GM21423 (cell line): Measurements from ENCODE around the gene SMYD3.
"Not testable (repeated sequence)": the region's sequence is repeated elsewhere in the genome, so short reads cannot be mapped to it uniquely, and the experiment has no call there.

Experiments used
- ATAC-seq: cut with Tn5 transposase; IDR thresholded peaks from one replicate; pipeline ENCODE4 v1.9.1; 2021; ENCODE audit warnings: mild to moderate bottlenecking, moderate library complexity; ENCODE audit not compliant: unreplicated experiment

Gene SMYD3

DNA sequence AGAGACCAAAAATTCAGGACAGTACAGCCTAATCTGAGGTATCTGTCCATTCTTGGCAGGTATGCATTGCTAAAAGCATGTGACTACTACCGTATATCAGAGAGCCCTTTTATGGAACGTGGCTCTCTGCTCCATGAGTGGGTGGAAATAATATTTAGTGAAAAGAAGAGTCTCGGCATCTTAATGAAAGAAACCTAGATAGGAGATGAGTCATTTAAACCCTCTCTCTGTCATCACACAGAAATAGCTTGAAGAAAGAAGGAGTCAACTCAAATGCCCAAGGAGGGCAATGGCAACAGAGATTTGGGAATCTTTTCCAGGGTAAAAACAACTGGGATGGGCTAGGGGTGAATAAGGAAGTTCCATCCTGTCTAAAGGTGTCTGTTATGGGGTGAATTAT, 528.2 kb downstream of the SMYD3 start:
- ATAC-seq = no peak

DNA sequence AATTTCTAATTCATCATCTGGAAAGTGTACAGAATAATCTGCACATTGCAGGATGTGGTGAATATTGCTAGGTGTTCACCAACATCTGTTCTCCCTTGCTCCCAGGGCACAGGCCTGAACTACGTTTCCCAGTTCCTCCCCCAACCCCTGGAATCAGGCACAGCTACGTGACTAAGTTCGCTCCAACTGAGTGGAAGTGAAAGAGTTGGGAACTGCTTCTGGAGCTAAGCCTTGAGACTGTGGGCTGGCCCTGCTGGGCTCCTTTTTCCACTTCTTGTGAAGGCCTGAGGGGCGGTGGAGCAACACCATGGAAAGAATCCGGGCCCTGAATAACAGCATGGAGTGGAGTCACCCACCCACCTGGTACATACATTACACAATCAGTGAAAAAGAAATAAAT, 534.6 kb downstream of the SMYD3 start:
- ATAC-seq = no peak

DNA sequence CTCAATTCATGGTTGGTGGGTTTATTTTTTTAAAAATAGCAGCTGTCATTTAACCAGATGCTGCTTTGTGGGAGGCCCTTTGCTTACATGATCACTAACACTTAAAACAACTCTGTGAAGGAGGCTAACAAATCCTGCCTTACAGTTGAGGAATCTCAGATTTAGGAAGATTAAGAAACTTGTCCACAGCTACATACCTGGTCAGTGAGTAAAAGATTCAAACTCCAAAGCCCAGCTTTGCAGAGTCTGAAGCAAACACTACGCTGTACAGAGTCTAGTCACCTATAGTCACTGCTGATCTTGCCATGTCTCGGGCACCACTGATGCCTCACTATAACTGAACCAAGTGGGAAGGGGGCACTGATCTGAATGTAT, 535.4 kb downstream of the SMYD3 start:
- ATAC-seq = no peak

DNA sequence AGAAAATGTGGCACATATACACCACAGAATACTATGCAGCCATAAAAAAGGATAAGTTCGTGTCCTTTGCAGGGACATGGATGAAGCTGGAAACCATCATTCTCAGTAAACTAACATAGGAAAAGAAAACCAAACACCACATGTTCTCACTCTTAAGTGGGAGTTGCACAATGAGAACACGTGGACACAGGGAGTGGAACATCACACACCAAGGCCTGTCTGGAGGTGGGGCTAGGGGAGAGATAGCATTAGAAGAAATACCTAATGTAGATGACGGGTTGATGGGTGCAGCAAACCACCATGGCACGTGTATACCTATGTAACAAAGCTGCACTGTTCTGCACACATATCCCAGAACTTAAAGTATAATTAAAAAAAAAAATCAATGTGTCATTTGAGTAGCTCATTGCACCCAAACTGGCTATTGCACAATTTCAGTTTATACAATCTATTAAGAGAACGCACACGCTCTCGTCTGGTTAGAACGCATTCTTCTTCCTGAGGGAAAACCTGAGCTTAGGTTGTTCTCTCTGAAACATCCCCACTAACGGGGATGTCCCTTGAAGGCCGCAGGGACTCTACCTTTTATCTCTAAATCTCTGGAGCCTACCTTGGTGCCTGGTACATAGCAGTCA, 535.9 kb downstream of the SMYD3 start:
- not testable (repeated sequence) for ATAC-seq

DNA sequence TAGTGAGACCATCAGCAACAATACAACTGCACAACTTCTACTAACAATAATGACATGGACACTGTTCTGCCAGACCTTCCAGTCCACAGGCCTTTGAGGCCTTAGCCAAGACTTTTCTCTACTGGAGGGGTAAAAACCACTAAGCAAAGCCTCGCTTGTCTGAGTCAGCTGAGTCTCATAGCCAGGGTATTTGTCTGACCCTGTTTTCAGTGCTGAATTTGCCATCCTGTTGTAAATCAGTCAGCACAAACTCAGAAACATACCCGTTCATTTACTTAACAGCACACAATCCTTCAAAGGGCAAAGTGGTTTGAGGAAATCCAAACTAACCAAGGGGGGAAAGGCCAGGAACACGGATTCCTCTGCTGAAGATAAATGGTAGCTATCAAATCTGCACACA, 537.8 kb downstream of the SMYD3 start:
- ATAC-seq = no peak

DNA sequence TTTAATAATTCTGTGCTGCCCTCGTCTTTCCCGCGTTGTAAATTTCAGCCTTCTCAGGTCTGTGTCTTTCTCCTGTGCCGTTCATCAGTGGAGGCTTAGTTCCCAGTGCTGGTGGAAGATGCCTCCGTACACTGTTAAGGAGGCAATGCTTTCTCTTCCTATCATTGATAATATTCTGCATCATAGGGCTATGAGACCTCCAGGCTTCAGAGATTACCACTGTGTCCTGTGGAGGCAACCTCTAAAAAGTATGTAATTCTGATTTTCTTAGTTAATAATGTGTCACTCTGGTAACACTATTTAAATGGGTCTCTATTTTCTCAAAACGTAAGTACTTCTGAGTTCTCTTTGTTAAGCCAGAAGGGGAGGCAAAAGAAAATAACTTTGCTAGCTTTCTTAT, 538.3 kb downstream of the SMYD3 start:
- ATAC-seq = no peak

DNA sequence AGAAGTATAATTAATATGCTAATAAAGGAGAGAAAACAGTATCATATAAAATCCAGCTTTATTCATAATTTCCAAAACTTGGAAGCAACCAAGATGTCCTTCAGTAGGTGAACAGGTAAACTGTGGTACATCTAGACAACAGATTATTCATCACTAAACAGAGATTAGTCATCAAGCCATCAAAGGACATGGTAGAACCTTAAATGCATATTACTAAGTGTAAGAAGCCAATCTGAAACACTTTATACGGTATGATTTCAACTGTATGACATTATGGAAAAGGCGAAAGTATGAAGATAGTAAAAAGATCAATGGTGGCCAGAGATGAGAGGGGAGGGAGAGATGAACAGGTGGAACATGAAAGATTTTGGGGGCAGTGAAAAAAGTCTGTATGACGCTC, 541.7 kb downstream of the SMYD3 start:
- ATAC-seq = no peak

DNA sequence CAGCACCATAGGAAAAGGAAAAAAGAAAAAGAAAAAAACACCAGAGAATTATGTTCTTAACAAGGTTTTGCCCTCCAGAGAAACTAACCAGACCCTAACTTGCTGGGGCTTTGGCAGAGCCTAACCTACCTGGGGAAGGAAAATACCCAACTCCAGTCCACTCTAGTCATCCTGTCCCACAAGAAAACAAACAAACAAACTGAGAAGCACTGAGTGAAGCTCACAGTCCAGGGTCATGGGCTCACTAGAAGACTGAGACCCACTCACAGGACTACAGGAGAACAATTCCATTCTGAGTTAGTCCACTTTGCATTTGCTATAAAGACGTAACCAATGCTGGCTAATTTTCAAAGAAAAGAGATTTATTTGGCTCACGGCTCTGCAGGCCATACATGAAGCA, 543.4 kb downstream of the SMYD3 start:
- ATAC-seq = no peak

DNA sequence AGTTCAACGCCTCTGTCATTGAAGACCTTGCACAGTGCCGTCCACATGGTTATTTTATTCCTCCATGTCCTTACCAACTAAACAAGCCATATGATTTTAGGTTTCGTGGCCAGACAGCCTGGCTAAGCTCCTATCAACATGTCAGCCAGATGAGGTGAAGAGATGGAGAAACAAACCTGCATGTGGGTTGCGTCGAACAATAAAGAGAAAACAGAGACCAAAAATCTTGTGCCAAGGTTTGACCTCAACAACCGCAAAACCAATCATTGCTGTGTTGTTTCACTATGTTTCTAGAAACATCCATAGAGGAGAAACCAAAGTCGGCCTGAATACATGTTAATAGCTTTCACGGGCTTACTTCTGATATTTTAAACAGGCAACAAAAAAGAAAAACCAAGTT, 544.6 kb downstream of the SMYD3 start:
- ATAC-seq = no peak

DNA sequence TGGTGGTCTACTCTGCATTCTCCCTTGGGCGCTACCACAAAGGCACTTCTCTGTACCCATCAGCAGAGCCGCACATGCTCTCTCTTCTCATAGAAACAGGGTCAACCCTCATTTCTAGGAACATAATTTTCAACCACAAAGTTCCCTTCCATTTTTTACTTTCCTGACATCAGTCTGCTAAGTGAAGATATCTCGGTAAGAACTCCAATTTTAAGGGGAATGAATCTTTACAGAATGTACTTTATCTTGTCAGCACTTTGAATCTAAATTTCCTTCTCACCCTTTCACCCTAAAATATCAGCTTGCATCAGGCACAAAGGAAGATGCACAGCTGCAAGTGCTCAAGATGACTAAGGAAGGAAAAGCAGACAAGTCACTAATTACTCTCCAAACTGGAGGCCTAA, 545.9 kb downstream of the SMYD3 start:
- no peak for ATAC-seq

DNA sequence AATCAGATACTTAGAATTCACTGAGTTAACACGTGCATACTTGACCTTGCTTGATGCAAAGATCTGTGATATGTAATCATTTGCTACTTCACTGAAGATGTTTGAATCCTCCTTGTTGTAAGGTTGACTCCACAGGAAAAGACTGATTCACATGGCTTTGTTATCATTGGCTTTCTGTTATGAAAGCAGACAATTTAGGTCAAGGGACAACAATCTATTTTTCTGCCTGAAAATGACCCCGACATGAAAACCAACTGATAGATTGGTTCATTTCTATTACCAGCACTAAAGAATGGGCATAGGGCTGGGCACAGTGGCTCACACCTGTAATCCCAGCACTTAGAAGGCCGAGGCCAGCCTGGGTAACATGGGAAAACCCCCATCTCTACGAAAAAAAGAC, 546.9 kb downstream of the SMYD3 start:
- no peak for ATAC-seq

DNA sequence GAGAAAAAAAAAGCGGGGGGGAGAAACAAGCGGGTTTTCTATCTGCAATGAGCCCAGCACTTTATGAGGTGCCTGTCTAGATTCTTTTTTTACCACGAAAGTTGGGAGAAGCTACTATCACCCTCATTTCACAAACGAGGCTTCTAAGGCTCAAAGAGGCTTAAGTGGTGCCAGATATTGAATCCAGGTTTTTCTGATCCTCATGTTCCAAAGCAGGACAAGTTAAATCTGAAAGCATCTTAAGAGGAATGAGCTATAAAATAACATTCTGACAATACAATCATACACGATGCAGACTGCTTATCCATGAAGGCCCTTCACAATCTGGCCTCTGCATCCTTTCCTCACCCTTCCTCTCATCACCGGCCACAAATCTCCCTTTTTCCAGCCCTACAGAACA, 549.1 kb downstream of the SMYD3 start:
- ATAC-seq = no peak

DNA sequence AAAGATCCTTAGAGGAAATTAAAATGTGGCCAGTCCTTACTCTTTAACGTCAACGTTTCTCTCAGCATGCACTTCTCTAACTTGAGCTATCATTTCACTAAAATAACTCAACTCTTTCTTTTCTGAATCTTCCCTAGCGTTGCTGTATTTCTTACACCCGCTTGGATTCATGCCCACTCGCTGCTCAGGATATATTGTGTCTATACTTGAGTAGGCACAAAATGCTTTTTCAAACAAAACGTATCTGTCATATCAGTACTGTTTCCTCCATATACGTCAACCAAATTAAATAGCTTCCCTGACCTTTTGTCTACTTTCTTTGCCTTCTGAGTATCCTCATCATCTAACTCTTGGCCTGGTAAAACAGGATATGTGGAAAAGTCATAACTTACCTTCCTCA, 549.7 kb downstream of the SMYD3 start:
- ATAC-seq = no peak

DNA sequence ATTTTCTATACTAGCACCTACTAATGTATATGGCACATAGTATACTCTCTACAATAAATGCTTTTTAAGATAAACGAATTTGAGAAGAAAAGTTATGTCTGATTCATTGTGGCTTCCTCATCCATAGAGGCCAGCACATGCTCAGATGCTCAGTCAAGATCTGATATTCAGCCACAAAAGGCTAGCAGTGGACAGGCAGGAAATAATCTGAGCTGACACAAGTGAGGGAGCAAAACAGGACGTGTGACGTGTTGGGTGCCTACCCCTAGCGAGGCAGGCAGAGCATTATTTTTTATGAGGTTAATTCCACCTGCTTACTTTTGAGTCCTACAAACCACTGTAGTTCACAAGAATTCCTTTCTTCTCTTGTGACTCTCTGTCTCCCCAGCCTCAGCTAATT, 550.9 kb downstream of the SMYD3 start:
- no peak for ATAC-seq

DNA sequence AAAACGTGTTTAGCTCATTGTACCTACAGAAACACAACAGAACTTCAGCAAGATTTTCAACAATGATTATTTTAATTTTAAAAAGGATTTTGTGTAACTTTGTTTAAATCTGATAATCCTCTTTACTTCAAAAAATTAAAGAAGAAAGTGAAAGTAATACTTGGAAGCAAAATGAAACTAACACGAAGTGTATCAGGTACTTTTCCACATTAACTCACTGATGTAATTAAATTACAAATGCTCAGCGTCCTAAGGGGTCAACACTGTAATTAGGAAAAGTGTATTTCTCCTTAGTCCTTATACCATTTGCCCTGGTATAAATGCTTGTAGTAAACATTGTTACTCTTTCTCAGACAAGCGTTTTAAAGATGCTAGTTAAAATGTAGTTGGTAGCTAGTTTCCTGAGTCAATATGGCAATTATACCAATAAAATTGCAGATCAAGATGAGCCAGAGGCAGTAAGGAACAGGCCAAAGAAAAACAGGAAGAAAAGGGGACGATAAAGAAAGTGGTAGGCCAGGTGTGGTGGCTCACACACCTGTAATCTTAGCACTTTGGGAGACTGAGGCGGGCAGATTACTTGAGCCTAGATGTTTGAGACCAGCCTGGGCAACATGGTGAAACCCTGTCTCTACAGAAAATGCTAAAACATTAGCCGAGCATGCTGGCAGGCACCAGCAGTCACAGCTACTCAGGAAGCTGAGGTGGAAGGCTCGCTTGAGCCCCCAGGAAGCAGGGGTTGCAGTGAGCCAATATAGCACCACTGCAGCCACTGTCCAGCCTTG, 553.0 kb downstream of the SMYD3 start:
- ATAC-seq = peak; percentile 67

DNA sequence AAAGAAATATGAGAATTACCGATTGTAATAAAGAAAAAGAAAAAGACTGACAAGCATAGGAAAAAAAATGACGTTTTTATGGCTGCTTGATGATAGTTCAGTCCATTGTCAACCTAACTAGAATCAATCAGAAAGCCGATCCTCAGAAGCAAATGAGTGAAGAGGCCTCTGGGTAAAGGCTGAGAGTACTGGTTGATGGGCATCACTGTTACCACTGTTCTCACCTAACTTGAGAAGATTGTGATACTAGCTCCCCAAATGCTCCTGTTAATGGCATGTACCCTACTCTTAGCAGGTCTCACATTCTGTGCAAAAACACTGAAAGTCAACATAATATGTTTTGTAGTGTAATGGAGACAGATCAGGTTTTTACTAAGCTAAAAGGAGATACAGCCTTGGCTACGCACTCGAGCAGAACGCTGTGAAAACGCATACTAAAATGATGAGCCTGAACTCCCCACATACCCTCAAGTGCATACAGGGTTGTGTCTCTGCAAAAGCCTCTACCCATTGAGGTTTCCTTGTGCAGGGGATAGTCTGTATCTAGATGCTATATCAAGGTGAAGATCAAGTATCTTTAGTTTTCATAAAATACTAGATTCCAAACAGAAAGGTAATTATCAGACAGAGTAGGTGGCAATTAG, 554.6 kb downstream of the SMYD3 start:
- ATAC-seq = no peak

DNA sequence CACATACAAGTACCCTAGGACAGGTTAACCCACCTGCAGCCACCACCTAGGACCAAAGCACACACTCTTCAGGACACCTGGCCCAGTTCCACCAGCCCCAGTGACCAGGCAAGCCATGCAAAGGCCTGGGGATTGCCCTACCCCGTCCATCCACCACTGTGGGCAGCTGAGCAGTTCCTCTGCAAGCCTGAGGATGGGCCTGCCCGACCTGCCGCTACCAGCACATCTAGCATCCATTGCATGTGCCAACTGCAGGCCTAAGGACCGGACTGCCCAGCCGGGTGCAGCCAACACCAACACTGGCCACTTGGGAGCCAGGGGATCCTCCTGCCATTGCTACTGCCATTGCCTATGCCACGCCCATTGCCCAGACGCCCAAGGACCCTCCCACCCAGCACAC, 558.3 kb downstream of the SMYD3 start:
- ATAC-seq = no peak

DNA sequence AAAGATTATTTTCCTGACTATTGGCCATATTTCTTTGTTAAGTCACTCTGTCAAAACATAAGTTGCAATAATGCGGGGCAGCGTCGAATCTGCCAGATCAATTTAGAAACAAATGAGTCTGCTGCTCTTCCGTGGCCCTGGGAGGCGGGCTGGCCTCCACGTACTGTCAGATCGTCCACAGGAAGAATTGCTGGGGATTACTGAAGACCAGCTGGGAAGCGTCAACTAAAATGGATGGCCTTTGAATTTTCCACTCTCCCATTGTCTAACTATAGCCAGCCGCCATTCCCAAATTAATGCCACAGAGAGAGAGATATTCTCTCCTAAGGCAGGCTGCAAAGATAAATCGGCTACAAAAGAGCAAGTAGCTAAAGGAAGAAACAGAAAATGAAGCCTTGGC, 560.2 kb downstream of the SMYD3 start:
- no peak for ATAC-seq

DNA sequence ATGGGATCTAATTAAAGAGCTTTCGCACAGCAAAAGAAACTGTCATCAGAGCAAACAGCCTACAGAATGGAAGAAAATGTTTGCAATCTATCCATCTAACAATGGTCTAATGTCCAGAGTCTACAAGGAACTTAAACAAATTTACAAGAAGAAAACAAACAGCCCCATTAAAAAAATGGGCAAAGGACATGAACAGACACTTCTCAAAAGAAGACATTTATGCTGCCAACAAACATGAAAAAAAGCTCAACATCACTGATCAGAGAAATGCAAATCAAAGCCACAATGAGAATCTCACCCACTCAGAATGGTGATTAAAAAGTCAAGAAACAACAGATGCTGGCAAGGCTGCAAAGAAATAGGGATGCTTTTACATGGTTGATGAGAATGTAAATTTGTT, 561.9 kb downstream of the SMYD3 start:
- ATAC-seq = not testable (repeated sequence)

DNA sequence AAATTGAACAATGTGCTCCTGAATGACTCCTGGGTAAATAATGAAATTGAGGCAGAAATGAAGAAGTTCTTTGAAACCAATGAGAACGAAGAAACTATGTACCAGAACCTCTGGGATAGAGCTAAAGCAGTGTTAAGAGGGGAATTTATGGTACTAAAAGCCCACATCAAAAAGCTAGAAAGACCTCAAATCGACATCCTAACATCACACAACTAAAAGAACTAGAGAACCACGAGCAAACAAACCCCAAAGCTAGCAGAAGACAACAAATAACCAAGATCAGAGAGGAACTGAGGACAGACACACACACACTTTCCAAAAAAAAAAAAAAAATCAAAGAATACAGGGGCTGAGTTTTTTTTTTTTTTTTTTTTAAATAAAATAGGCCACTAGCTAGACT, 564.2 kb downstream of the SMYD3 start:
- no peak for ATAC-seq

DNA sequence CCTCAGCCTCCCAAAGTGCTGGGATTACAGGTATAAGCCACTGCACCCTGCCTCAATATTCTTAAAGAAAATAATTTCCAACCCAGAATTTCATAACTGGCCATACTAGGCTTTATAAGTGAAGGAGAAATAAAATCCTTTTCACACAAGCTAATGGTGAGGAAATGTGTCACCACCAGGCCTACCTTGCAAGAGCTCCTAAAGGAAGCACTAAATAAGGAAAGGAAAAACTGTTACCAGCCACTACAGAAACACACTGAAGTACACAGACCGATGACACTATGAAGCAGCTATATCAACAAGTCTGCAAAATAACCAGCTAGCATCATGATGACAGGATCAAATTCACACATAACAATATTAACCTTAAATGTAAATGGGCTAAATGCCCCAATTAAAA, 565.3 kb downstream of the SMYD3 start:
- ATAC-seq = not testable (repeated sequence)

DNA sequence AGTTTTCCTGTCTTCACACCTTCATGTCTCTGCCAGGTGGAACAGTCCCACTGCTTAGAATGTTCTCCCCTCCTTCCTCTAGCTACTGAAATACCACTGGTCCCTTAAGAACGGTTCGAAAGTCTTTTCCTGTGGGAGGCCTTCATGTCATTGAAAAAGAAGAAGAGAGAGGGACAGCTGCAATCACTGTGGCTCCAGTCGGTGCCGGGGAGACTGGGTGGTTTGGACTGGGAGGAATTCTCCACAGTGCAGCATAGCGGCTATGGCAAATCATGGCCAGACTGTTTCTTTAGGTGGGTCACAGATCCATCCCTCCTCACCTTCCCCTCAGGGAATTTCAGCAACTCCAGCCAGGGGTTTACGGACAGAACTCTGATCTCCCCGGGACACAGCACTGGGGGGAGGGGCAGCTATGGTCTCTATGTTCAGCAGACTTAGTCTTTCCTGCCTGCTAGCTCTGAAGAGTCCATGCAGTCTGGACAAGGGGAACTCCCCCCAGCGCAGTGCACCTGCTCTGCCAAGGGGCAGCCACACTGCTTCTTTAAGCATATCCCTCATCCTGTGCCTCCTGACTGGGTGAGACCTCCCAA, 567.2 kb downstream of the SMYD3 start:
- no peak for ATAC-seq
